ENCODE results near the gene SLBP.
"Not testable (repeated sequence)": the region's sequence is repeated elsewhere in the genome, so short reads cannot be mapped to it uniquely, and the experiment has no call there.

The SLBP gene

GRCh38 chr4:1673671-1674070, 38.4 kb downstream of the SLBP start:
- H3K9me2 ChIP-seq (replicated peaks; ENCODE audit: insufficient read depth, low read length): no peaks in the 10 kb centered on the region
- TF ChIP-seq EZH2phosphoT487 (conservative IDR thresholded peaks at IDR 0.05; ENCODE audit: low read length) (no peak), CTCF (IDR thresholded peaks at IDR 0.05; ENCODE audit: insufficient read depth, low read length, poor library complexity, severe bottlenecking) (no peak)

GRCh38 chr4:1671011-1671410, 41.1 kb downstream of the SLBP start:
- not testable (repeated sequence) for H3K79me2 ChIP-seq (ENCODE audit: insufficient read depth, low read length); H3K36me3 ChIP-seq (ENCODE audit: low read length); H3F3A ChIP-seq (ENCODE audit: insufficient read depth); H3K27me3 ChIP-seq (ENCODE audit: low read length); H3K4me3 ChIP-seq (ENCODE audit: insufficient read depth, low read length, poor library complexity, severe bottlenecking); H4K20me1 ChIP-seq (ENCODE audit: low read depth, low read length); H2AFZ ChIP-seq (ENCODE audit: low read depth, low read length, severe bottlenecking); H3K9ac ChIP-seq (ENCODE audit: low read length); H3K27ac ChIP-seq (ENCODE audit: low read depth, low read length); H3K9me2 ChIP-seq (replicated peaks; ENCODE audit: insufficient read depth, low read length); H3K9me3 ChIP-seq (ENCODE audit: insufficient read depth, low read length); H3K4me2 ChIP-seq (ENCODE audit: low read depth, low read length, poor library complexity, severe bottlenecking)

More at GRCh38 chr4:1673671-1674070, 38.4 kb downstream of the SLBP start:
- Histone ChIP-seq H3K79me2 (ENCODE audit: insufficient read depth, low read length) (no peaks in the 10 kb centered on the region), H3K27me3 (ENCODE audit: low read length) (no peaks in the 10 kb centered on the region), H3K4me2 (ENCODE audit: low read depth, low read length, poor library complexity, severe bottlenecking) (no peak overlapping the region), H3K36me3 (ENCODE audit: low read length) (no peaks in the 10 kb centered on the region), H4K20me1 (ENCODE audit: low read depth, low read length) (no peaks in the 10 kb centered on the region), H3F3A (ENCODE audit: insufficient read depth) (no peaks in the 10 kb centered on the region), H3K9me3 (ENCODE audit: insufficient read depth, low read length) (no peaks in the 10 kb centered on the region), H3K4me3 (ENCODE audit: insufficient read depth, low read length, poor library complexity, severe bottlenecking) (no peak overlapping the region), H3K27ac (ENCODE audit: low read depth, low read length) (no peak overlapping the region), H3K9ac (ENCODE audit: low read length) (no peak overlapping the region), H2AFZ (ENCODE audit: low read depth, low read length, severe bottlenecking) (no peak overlapping the region)

GRCh38 chr4:1670279-1670678, 41.8 kb downstream of the SLBP start:
- H3K27me3 ChIP-seq (ENCODE audit: low read length): no peaks in the 10 kb centered on the region
- TF ChIP-seq CTCF (IDR thresholded peaks at IDR 0.05; ENCODE audit: insufficient read depth, low read length, poor library complexity, severe bottlenecking): no peak
- no peak for TF ChIP-seq EZH2phosphoT487 (conservative IDR thresholded peaks at IDR 0.05; ENCODE audit: low read length)
- no peak overlapping the region for H2AFZ ChIP-seq (ENCODE audit: low read depth, low read length, severe bottlenecking)
- H3K4me3 ChIP-seq (ENCODE audit: insufficient read depth, low read length, poor library complexity, severe bottlenecking): no peak overlapping the region
- H3K9me2 ChIP-seq (replicated peaks; ENCODE audit: insufficient read depth, low read length): no peaks in the 10 kb centered on the region
- H3K9ac ChIP-seq (ENCODE audit: low read length): no peak overlapping the region
- H3K4me2 ChIP-seq (ENCODE audit: low read depth, low read length, poor library complexity, severe bottlenecking): no peak overlapping the region
- H3K9me3 ChIP-seq (ENCODE audit: insufficient read depth, low read length): peaks cover 7% of the 10 kb centered on the region; the same call in 1 of the 2 replicates
- no peaks in the 10 kb centered on the region for H4K20me1 ChIP-seq (ENCODE audit: low read depth, low read length)
- no peak overlapping the region for H3K27ac ChIP-seq (ENCODE audit: low read depth, low read length)
- H3K36me3 ChIP-seq (ENCODE audit: low read length): no peaks in the 10 kb centered on the region
- H3F3A ChIP-seq (ENCODE audit: insufficient read depth): peaks cover 11% of the 10 kb centered on the region; the same call in 1 of the 2 replicates
- H3K79me2 ChIP-seq (ENCODE audit: insufficient read depth, low read length): no peaks in the 10 kb centered on the region

- Histone ChIP-seq H3K9me2 (replicated peaks; ENCODE audit: insufficient read depth, low read length) (no peaks in the 10 kb centered on the region), H3K4me2 (ENCODE audit: low read depth, low read length, poor library complexity, severe bottlenecking) (no peak overlapping the region), H3K27ac (ENCODE audit: low read depth, low read length) (no peak overlapping the region), H3K36me3 (ENCODE audit: low read length) (no peaks in the 10 kb centered on the region), H3K9me3 (ENCODE audit: insufficient read depth, low read length) (peaks cover 7% of the 10 kb centered on the region; the same call in 1 of the 2 replicates), H3K4me3 (ENCODE audit: insufficient read depth, low read length, poor library complexity, severe bottlenecking) (no peak overlapping the region), H3K9ac (ENCODE audit: low read length) (no peak overlapping the region), H4K20me1 (ENCODE audit: low read depth, low read length) (no peaks in the 10 kb centered on the region), H2AFZ (ENCODE audit: low read depth, low read length, severe bottlenecking) (no peak overlapping the region), H3K79me2 (ENCODE audit: insufficient read depth, low read length) (no peaks in the 10 kb centered on the region), H3K27me3 (ENCODE audit: low read length) (no peaks in the 10 kb centered on the region), H3F3A (ENCODE audit: insufficient read depth) (peaks cover 11% of the 10 kb centered on the region; the same call in 1 of the 2 replicates)
- no peak for TF ChIP-seq CTCF (IDR thresholded peaks at IDR 0.05; ENCODE audit: insufficient read depth, low read length, poor library complexity, severe bottlenecking)
- no peak for TF ChIP-seq EZH2phosphoT487 (conservative IDR thresholded peaks at IDR 0.05; ENCODE audit: low read length)
These were observed 42.3 kb downstream of the SLBP start for GRCh38 chr4:1669850-1670249.
